ENCODE measurements around the gene EHBP1L1.

Gene EHBP1L1

DNA sequence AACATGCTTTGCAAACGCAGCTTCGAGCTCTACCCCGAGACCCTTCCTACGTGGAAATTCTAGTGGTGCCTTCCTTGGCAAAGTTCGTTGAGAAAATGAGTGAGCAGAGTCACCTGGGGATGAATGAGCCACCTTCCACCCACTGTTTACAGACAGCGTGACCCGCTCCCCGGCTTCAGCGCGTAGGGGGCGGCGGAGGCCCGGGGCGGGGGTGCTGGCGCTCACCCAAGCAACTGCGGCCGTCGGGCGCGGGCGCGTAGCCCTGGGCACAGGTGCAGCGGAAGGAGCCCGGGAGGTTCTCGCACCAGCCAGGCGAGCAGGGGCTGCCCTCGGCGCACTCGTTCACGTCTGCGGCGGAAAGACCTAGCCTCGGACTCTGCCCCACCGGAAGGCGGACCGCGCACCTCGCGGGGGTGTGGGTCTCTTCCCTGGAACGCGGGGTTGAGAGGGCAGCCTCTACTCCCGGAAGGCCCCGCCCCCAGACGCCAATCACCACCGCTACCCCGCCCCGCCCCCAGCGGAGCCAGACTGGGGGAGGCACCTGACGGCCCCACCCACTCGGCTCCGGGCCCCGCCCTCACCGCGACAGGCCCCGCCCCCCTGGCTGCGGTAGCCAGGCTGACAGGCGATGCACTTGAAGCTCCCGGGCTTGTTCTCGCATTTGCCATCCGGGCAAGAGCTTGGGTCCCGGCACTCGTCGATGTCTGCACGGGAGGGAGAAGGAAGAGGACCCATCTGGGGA, 29.5 kb upstream of the EHBP1L1 start:
- DNase-seq: peak in 19 of 56 donors; percentile 13 to 51 (median 33)

DNA sequence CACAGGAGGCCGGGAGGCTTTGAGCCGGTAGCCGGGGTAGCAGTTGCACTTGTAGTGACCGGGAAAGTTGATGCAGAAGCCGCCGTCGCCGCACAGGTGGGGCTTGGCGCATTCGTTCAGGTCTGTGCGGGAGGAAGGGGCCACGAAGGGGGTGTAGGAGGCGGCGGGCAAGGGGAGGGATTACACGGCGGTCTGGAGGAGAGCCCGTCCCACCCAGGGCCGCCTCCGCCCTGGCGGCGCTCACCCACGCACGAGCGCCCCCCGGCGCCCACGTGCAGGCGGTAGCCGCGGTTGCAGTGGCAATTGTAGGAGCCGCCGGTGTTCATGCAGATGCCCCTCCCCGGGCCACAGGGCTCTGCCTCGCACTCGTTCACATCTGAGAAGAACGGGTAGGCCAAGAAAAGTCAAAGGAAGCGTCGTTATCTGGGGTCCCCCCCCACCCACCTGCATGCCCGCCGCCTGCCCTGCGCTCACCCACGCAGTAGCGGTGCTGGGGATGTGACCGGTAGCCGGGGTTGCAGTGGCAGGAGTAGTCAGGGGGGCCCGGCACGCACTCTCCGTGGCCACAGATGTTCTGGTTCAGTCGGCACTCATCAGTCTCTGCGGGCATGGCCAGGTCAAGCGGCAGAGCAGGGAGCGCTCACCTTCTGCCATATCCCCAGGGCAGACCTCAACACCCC, 28.3 kb upstream of the EHBP1L1 start:
- DNase-seq: no peak

DNA sequence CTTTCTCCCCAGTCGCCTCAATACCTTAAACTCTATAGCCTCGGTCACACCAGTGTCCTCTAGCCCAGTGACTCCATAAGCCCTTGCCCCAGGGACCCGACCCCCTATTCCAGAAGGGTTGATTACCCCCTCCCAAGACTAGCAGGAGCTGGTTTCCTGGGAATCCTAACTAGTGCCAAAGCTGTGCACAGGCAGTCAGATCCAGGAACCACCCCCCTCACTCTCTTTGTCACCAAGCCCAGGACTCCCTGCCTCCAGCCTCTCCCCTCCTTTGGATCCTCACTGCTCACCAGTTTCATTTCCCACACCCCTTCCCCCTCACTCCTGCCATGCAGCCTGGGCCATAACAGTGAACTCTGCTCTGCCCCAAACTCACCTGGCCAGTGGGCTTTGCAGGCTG, 27.5 kb upstream of the EHBP1L1 start:
- peak in 5 of 56 donors; percentile 12 to 31 (median 16) for DNase-seq

DNA sequence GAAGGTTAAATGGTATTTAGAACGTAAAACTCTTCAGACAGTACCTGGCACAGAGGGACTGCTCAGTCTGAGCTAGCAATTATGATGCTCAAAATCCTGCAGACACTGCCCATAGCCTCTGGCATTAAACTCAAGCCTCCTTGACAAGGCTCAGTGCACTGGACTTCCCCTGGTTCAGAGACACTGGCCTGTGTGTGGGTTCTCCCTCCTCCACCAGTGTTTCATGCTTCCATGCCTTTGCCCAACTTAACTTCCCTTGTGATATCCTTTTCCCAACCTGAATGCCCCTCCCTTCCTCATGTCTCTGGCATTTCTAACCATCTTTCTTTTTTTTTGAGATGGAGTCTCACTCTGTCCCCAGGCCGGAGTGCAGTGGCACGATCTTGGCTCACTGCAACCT, 26.8 kb upstream of the EHBP1L1 start:
- DNase-seq: no peak

DNA sequence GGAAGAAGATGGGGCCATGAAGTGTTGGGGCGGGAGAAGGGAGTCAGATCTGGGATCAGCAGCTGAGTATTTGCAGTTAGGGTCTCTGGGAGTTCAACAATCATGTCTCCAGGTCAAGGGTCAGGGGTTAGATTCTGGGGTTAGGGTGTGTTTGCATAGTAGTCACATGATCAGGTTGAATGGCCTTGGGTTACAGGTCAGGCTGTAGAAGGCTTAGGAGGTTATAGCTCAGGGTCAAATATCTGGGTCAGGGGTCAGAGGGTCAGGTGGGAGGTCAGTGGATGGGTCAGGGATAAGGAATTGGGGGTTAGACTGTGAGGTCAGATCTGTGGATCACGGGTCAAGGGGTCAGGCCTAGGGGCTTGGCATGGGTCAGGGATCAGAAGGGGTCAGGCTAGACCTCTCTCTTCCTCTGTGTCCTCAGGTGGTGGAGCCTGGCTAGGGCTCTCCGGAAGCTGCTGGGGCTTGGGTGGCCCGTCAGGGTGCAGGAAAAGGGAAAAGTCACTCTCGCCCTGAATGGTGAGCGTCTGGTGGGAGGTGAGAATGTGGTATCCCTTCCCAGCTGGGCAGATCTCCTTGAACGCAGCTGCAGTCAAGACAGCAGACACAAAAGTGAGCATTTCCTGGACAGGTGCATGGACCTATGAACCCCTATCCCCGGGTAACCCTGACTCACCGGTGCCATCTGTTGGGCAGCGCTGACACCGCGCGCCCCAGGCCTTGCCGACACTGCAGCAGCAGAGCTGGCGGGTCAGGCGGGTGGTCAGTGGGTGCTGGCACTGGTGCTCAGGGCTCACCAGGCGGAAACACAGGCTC, 24.1 kb upstream of the EHBP1L1 start:
- peak in 4 of 56 donors; percentile 20 to 43 (median 28) for DNase-seq

DNA sequence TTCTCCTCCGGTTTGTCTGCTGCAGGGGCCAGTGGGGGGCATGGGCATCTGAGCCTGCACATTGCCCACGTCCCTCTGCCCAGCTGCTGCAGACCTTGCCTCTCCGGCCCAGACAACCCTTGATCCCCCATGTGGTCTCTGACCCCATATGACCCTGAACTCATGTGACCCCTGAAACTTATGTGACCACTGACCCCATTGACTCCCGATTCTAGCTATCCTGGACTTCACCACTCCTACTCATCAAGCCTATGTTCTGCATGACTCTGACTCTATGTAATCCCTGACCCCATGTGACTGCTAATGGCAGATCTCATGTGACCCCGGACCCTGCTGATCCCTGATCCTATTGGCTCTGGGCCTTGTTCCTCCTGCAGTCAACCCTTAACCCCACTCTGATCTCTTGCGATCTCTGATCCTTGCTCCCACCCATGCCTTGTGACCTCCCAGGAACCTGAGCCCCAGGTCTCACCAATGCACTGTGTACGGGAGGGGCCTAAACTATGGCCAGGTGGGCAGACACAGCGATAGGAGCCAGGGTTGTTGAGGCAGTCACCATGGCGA, 23.4 kb upstream of the EHBP1L1 start:
- DNase-seq: no peak

DNA sequence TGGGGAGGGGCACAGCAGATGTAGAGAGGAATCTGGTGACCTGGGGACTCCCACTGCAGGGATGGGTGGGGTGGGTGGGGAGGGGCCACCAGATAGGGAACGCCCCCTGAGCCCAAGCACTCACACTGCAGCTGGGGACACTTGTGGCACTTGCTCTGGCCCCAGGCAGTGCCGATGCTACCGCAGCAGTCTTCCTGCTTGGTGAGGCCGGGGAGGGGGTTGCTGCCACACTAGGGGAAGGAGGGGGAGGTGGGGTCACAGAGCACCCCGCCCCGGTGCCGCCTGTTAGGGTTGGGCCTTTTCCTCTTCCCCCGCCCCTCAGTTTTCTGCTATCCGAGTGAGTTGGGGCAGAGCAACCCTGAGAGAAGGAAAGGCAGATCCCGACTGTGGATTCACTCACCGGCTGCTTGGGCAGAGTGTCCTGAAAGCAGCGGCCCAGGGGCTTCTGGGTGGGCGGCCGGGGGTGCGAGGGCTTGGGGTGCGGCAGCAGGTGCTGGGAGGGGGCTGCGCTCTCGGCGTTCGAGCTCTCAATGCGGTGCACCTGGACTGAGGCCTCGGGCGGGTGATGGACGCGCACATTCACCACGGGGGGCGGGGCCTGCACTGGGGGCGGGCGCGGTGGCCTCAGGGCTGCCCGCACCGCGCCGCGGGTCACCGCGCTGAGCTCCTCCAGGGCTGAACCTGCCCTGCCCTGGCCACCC, 22.4 kb upstream of the EHBP1L1 start:
- DNase-seq: no peak

DNA sequence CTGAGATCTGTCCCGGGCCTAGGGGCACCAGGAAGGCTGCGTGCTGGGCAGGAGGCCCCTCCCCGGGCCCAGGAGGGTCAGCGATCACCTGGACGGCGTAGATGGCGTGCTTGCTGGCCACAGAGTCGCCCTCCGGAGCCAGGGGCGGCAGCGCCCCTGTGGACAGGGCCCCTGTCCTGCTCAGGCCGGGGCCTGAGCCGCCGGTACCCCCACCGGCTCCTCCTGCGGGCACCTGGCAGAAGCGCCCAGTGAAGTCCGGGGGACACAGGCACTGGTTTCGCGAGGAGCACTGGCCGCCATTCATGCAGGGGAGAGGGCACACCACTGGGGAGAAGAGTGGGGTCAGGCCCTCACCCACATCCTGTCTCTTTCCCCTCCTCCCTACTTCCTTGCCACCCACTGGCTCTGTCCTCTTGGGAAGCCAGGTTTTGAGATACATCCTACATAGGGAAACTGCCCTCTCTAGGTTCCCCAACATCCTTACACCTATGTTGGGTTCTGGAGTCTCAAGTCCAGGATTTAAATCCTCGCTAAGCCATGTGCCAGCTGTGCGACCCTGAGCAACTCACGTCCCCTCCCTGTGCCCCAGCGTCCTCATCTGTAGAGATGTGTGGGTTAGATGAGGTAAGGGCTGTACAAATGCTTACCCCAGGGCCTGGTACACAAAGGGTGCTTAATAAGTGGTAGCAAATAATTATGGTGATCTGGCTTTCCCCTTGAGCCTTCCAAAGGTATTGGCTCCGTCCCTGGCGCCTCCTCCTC, 21.6 kb upstream of the EHBP1L1 start:
- no peak for DNase-seq

DNA sequence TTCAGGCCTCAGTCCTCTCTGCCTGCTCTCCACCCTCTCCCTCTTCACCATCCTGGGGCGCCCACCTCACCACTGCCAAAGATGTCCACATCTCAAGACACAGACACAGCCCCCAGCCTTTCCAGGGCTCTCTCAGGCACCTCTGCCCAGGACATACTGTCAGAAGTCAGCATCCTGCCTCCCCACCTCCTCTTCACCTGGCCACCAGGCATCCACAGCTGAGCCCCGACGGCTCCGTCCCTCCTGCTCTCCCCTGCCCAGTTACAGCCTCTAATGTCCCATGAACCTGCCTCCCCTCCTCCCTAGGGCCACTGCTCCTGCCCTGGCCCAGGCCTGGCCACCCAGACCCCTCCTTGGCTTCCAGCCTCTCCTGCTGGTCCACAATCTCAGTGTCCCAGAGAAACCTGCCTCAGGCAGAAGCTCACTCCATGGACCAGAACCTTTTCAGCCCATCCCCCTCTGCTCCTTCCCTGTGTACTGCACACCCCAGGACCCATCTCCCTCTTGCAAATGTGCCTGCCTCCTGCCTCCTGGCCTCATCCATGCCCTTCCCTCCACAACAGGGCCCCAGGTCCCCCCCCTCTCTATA, 20.9 kb upstream of the EHBP1L1 start:
- no peak for DNase-seq

DNA sequence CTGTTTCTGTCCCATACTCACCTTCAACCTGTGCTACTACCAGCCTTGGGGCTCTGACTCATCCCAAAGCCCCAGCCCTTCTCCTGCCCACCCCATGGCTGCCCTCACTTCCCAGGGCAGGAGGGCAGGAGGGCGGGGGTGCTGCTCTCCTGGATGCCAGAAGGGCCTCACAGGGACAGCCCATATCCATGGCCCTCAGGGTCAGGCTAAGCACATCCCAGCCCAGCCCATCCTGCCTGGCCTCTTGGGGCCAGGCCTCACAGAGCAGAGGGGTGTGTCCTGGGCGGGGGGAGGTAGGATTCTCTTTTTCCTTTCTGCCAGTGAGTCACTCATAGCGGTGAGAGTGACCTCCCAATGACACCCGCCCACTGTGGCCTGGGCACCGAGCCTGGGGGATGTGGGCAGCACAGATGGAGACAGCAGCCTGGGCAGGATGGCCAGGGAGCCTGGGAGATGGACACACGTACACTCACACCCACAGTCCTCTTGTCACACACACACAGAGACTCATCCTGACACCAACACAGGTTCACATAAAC, 20.1 kb upstream of the EHBP1L1 start:
- DNase-seq: peak in 1 of 56 donors; percentile 15

DNA sequence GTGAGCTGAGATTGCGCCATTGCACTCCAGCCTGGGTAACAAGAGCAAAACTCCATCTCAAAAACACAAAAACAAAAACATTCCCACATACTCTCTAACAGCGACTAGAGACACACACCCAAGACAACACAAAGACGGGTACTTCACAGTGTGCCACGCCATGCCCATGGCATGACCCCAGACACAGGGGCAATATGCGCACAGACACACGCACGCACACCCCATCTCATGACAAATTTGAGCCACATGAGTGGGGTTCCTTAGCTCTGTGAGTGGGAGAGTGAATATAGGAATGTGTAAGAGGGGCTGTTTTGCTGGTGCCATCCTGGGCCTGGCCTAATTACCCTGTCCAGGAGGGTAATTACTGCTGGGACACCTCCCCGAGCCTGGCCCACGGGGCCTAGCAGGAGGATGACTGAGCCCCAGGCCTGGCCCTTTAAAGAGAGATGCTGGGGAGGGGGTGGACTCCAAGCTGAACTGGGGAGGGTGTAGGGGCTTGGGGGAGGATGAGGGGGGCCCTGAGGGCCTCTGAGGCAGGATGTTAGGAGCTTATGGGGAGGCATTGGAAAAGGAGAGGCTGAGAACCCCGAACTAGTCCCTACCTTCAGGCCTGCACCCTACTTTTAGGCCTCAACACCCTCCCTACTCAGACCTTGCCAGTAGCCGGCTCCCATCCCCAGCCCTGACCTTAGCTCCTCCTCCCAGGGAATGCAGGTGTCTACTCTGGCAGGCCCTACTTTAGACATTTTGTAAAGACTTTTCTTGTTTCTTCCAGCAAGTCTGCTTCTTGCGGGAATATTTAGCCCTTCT, 19.2 kb upstream of the EHBP1L1 start:
- DNase-seq: no peak

DNA sequence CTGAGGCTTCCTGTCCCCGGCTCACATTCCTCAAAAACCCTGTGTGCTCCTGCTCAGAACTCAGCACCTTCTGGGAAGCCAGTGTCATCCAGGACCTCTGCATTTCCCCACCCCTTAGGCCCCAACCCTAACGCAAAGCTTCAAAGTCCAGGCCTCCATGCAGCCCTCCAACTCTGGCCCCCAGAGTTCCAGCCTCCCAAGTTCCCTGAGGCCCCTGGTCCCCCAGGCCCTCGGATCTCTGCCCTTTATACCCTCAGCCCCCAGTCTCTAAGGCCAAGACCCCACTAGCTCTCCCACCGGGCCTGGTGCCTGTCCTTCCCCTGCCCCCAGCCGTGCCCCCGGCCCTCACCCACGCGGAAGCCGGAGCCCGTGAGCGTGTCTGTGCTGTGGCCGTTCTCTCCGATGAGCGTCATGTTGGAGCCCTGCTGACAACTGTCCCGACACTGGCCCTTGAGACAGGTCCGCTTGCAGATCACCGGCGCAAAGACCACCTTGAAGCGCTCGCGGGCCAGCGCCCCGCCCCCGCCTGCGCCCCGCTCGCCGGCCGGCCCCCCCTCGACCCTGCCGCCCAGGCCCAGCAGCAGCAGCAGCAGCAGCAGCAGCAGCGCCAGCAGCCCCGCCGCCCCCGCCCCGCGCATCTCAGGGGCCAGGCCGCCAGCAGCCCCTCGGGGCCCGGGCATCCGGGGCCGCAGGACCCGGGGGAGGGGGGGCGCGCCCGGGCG, 18.4 kb upstream of the EHBP1L1 start:
- peak in 17 of 56 donors; percentile 23 to 55 (median 34) for DNase-seq

DNA sequence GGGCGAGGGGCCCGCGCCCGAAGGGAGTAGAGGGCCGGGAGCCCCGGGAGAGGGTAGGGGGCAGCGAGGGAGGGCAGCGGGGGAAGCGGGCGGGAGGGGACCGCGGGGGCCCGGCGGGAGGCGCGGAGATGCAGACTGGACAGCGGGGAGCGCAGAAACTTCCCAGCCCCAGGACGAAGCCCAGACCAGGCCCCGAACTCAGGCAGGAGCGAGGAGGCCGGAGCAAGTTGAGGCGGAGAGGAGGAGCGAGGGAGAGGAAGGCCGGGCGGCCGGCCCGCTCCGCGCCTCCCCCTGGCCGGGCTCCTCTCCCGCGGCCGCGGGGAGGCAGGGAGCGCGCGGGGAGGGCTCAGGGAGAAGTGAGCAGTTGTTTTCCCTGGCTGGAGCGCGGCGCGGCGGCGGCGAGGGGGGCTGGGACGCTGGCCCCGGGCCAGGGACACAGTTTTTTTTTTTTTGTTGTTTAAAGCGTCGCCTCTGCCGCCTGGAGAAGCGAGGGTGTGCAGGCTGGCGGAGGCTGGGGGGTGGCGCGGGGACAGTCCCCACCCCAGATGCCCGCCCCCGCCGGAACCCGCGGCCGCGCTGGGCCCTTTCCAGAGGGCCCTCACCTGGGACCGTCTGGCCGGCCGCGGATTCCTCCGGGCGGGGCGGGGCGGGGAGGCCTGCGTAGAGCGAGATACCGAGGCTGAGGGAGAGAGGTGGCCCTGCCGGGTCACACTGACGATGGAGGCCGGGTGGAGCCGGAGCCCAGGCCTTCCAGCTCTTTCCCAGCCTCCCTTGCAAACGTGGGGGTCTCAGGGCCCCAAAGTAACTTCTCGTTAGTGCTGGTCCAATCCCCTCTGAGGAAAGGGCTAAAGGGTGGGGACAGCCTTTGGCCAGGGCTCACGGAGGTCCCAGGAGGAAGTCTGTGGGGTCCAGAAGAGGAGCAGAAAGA, 17.6 kb upstream of the EHBP1L1 start, which contains the start of gene LTBP3:
Gene LTBP3 (minus strand): TSS at position 358 of the 928 bp plus-strand sequence. CDS start 400 bp downstream, outside the sequence.
- peak in 54 of 56 donors; percentile 20 to 90 (median 73) for DNase-seq

DNA sequence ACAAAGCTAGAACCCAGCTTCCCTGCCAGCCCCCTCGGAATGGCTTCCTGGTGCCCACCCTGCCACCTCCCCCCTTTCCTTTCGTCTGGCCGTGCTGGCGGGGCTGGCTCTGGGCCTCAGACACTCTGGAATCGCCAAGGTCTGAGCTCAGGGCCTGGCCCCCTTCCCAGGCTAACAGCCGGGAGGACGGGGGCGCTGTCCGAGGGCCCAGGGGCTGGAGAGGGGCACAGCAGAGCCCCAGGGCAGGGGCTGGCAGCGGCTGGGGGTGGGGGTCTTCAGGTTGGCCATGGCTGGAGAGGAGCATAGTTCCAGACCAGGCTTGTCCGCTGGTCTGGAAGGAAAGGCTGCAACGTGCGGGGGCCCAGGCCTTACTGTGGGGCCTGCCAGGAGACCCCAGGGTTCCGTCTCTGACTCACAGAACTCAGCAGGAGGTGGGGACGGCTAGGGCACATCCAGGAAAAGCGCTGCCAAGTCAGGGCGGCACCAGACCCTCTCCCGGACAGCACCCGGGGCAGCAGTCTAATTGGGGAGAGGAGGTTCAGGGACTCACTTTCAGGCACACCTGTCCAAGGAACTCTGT, 16.8 kb upstream of the EHBP1L1 start:
- peak in 43 of 56 donors; percentile 29 to 82 (median 60) for DNase-seq

DNA sequence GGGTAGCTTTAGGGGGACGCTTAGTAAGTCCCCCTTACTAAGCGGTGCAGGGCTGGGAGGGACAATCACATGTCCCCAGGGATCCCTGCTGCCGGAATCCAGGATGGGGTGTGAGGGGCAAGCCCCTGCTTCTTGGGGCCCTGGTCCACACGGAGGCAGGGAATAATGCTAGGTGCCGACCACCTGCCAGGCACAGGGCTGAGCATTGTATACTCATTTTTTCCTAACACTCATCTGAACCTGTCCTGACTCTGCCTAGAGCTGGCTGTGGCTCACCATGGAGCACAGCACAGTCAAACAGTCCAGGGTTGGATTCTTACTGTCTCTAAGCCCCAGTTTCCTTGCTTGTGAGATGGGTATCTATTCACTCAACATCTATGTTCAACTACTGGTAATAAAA, 16.3 kb upstream of the EHBP1L1 start:
- DNase-seq: no peak

DNA sequence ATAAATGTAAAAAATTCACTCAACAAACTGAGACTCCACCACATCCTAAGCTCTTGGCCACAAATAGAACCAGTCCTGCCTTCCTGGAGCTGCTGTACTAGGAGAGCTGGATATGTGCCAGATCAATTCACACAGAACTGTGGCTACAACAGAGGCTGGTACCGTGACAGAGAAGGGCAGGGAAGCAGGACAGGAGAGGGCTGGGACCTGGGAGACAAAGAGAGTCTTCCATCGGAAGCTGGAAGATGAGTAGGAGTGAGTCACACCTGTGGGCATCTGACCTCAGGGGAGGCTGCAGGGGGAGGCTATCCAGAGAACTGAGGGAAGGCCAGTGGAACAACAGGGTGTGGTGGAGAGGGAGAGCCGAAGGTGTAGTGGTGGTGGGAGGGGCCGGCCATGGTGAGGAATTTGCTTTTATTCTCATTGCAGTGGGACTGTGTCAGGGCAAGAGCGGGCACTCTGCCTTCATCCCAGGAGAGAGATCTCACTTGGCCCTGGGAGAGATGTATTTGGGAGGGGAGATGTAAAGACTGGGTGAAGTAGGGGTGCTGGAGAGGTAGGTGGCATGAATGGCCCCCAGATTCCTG, 15.8 kb upstream of the EHBP1L1 start:
- DNase-seq: peak in 7 of 56 donors; percentile 15 to 38 (median 19)
